ENCODE data around the gene ZSCAN29. TPM values are rescaled to one million over a fixed set of nuclear protein-coding genes. Genes with fewer than 3 reads are reported as not detected.

ZSCAN29 gene
- total and polyA plus RNA-seq, 8 donors = 7.0 to 18.8 (median 12.8) TPM

GRCh38 chr15:43382310-43382709 lies 11.5 kb upstream of the ZSCAN29 start:
- no peaks in the 10 kb centered on the region for H3K9me3 ChIP-seq
- intact Hi-C loops (cut with DNase I) = no loop called here
- whole genome bisulfite sequencing, 2 donors = 81 to 83% methylated on average over 4 of the region's 4 CpGs
- no peaks in the 10 kb centered on the region for H3K27me3 ChIP-seq
- no peak overlapping the region for H3K27ac ChIP-seq
- H3K36me3 ChIP-seq = peaks cover 0 to 67% (median 11%) of the 10 kb centered on the region in 3 donors
- no peak for DNase-seq
- H3K4me1 ChIP-seq = no peaks in the 10 kb centered on the region
- FAIRE-seq = no peak
- H3K4me3 ChIP-seq = no peak overlapping the region
- no peak for TF ChIP-seq CTCF (IDR thresholded peaks at IDR 0.05)
- ATAC-seq = no peak

- Histone ChIP-seq H3K9me3 (no peaks in the 10 kb centered on the region), H3K4me3 (no peak overlapping the region), H3K36me3 (peaks cover 0 to 36% (median 11%) of the 10 kb centered on the region in 3 donors), H3K4me1 (no peaks in the 10 kb centered on the region), H3K27me3 (no peaks in the 10 kb centered on the region), H3K27ac (no peak overlapping the region)
- no peak for FAIRE-seq
- no peak for DNase-seq
- no peak for ATAC-seq
- no peak for TF ChIP-seq CTCF (IDR thresholded peaks at IDR 0.05)
- intact Hi-C loops (cut with DNase I) = no loop called here
Observed at GRCh38 chr15:43378601-43379000, 7.8 kb upstream of the ZSCAN29 start.

- intact Hi-C loops (cut with DNase I) = no loop called here
- peak in 2 of 4 donors; percentile 33 to 36 for ATAC-seq
- 78 to 85% methylated on average over 13 of the region's 13 CpGs for WGBS, 2 donors
Observed at GRCh38 chr15:43376017-43376705, 5.3 kb upstream of the ZSCAN29 start.

GRCh38 chr15:43370310-43370974 lies 401 bp downstream of the ZSCAN29 start:
- no peaks in the 10 kb centered on the region for H3K27me3 ChIP-seq
- no peaks in the 10 kb centered on the region for H3K9me3 ChIP-seq
- peak overlapping the region; percentile 42 to 73 (median 49) for H3K27ac ChIP-seq
- peaks cover 0 to 21% (median 0%) of the 10 kb centered on the region in 3 donors for H3K36me3 ChIP-seq
- peak; percentile 47 to 75 (median 60) for ATAC-seq
- peak in 2 of 6 donors; percentile 3 to 24 for DNase-seq
- WGBS, 2 donors = 0 to 1% methylated on average over 42 to 45 of the region's 45 CpGs
- intact Hi-C loops (cut with DNase I) = no loop called here
- TF ChIP-seq CTCF (IDR thresholded peaks at IDR 0.05) = no peak
- no peak for FAIRE-seq
- H3K4me3 ChIP-seq = peak overlapping the region; percentile 55 to 88 (median 73)
- H3K4me1 ChIP-seq = peaks cover 7 to 17% (median 13%) of the 10 kb centered on the region in 3 donors

More at GRCh38 chr15:43376017-43376705, 5.3 kb upstream of the ZSCAN29 start:
- H3K4me1 ChIP-seq = peaks cover 0 to 10% (median 4%) of the 10 kb centered on the region in 3 donors
- no peaks in the 10 kb centered on the region for H3K9me3 ChIP-seq
- no peak overlapping the region for H3K27ac ChIP-seq
- no peak for FAIRE-seq
- no peaks in the 10 kb centered on the region for H3K27me3 ChIP-seq
- peaks cover 0 to 14% (median 7%) of the 10 kb centered on the region in 3 donors for H3K36me3 ChIP-seq
- peak in 1 of 6 donors; percentile 13 for DNase-seq
- H3K4me3 ChIP-seq = no peak overlapping the region
- TF ChIP-seq CTCF (IDR thresholded peaks at IDR 0.05) = peak; percentile 42 to 52 (median 48)
